HG02763 (cell line): ENCODE results near the gene MAST4.

ENCODE experiments used
- ATAC-seq: cut with Tn5 transposase; IDR thresholded peaks from one replicate; pipeline ENCODE4 v1.9.1; 2021; ENCODE audit warnings: mild to moderate bottlenecking, moderate library complexity; ENCODE audit not compliant: unreplicated experiment

Gene MAST4

GRCh38 chr5:66595756-66596635, at the start of gene MAST4:
Gene MAST4, plus strand, starts transcription at chr5:66596393. Its CDS starts 263 bp downstream, at chr5:66596656.
- ATAC-seq: peak; percentile 97

GRCh38 chr5:66546541-66546940, 49.7 kb upstream of the MAST4 start:
- ATAC-seq: no peak

- ATAC-seq: no peak
Measured at GRCh38 chr5:66551338-66551737, 44.9 kb upstream of the MAST4 start.

GRCh38 chr5:66551945-66552344, 44.2 kb upstream of the MAST4 start:
- ATAC-seq: no peak

- no peak for ATAC-seq
Measured at GRCh38 chr5:66553368-66553912, 42.8 kb upstream of the MAST4 start.

GRCh38 chr5:66553916-66554575, 42.1 kb upstream of the MAST4 start:
- peak; percentile 96 for ATAC-seq

- ATAC-seq: no peak
Measured at GRCh38 chr5:66554884-66555283, 41.3 kb upstream of the MAST4 start.

- no peak for ATAC-seq
Measured at GRCh38 chr5:66558560-66558959, 37.6 kb upstream of the MAST4 start.

GRCh38 chr5:66560371-66560770, 35.8 kb upstream of the MAST4 start:
- ATAC-seq: no peak

- ATAC-seq: no peak
Measured at GRCh38 chr5:66561256-66561990, 34.8 kb upstream of the MAST4 start.

GRCh38 chr5:66565878-66566277, 30.3 kb upstream of the MAST4 start:
- ATAC-seq: no peak

GRCh38 chr5:66567474-66567873, 28.7 kb upstream of the MAST4 start:
- no peak for ATAC-seq

- ATAC-seq: no peak
Measured at GRCh38 chr5:66570201-66570600, 26.0 kb upstream of the MAST4 start.

- ATAC-seq: no peak
Measured at GRCh38 chr5:66573733-66574132, 22.5 kb upstream of the MAST4 start.

GRCh38 chr5:66582499-66583165, 13.6 kb upstream of the MAST4 start:
- ATAC-seq: no peak

- ATAC-seq: no peak
Measured at GRCh38 chr5:66585291-66585690, 10.9 kb upstream of the MAST4 start.

GRCh38 chr5:66587771-66588170, 8.4 kb upstream of the MAST4 start:
- ATAC-seq: no peak

- peak; percentile 12 for ATAC-seq
Measured at GRCh38 chr5:66596636-66597182, 516 bp downstream of the MAST4 start.

- ATAC-seq: no peak
Measured at GRCh38 chr5:66597183-66597757, 1.1 kb downstream of the MAST4 start.

GRCh38 chr5:66602621-66603020, 6.4 kb downstream of the MAST4 start:
- no peak for ATAC-seq
